ENCODE data around the gene MACF1.
"Not testable (repeated sequence)": the region's sequence is repeated elsewhere in the genome, so short reads cannot be mapped to it uniquely, and the experiment has no call there.

Gene MACF1

GRCh38 chr1:39427912-39428311 is 223.4 kb downstream of the MACF1 start:
- FAIRE-seq = no peak

- no peak for FAIRE-seq
These were observed 227.4 kb downstream of the MACF1 start for GRCh38 chr1:39431927-39432326.

GRCh38 chr1:39434797-39435395 is 230.4 kb downstream of the MACF1 start:
- FAIRE-seq = no peak

GRCh38 chr1:39435597-39435996 is 231.1 kb downstream of the MACF1 start:
- FAIRE-seq = no peak

GRCh38 chr1:39436842-39437241 is 232.3 kb downstream of the MACF1 start:
- no peak for FAIRE-seq

- no peak for FAIRE-seq
These were observed 233.5 kb downstream of the MACF1 start for GRCh38 chr1:39438042-39438441.

GRCh38 chr1:39440856-39441255 is 236.4 kb downstream of the MACF1 start:
- no peak for FAIRE-seq

GRCh38 chr1:39441797-39442196 is 237.3 kb downstream of the MACF1 start:
- FAIRE-seq = no peak

- FAIRE-seq = no peak
These were observed 241.1 kb downstream of the MACF1 start for GRCh38 chr1:39445573-39445972.

GRCh38 chr1:39446986-39447567 is 242.6 kb downstream of the MACF1 start:
- no peak for FAIRE-seq

- not testable (repeated sequence) for FAIRE-seq
These were observed 245.5 kb downstream of the MACF1 start for GRCh38 chr1:39450041-39450440.

- no peak for FAIRE-seq
These were observed 246.6 kb downstream of the MACF1 start for GRCh38 chr1:39450956-39451606.

GRCh38 chr1:39452081-39452480 is 247.6 kb downstream of the MACF1 start:
- no peak for FAIRE-seq

GRCh38 chr1:39452540-39452939 is 248.0 kb downstream of the MACF1 start:
- no peak for FAIRE-seq

- no peak for FAIRE-seq
These were observed 249.1 kb downstream of the MACF1 start for GRCh38 chr1:39453603-39454002.

- FAIRE-seq = no peak
These were observed 254.5 kb downstream of the MACF1 start for GRCh38 chr1:39458991-39459390.

- FAIRE-seq = no peak
These were observed 257.6 kb downstream of the MACF1 start for GRCh38 chr1:39462074-39462473.

- FAIRE-seq = no peak
These were observed 262.1 kb downstream of the MACF1 start for GRCh38 chr1:39466413-39467107.

GRCh38 chr1:39467108-39467720 is 262.7 kb downstream of the MACF1 start:
- not testable (repeated sequence) for FAIRE-seq

GRCh38 chr1:39469150-39469549 is 264.7 kb downstream of the MACF1 start:
- FAIRE-seq = no peak

GRCh38 chr1:39470040-39470439 is 265.5 kb downstream of the MACF1 start:
- no peak for FAIRE-seq

GRCh38 chr1:39472826-39473225 is 268.3 kb downstream of the MACF1 start:
- FAIRE-seq = no peak

- no peak for FAIRE-seq
These were observed 268.8 kb downstream of the MACF1 start for GRCh38 chr1:39473324-39473723.
